ENCODE results near the gene CBX5.

DNA sequence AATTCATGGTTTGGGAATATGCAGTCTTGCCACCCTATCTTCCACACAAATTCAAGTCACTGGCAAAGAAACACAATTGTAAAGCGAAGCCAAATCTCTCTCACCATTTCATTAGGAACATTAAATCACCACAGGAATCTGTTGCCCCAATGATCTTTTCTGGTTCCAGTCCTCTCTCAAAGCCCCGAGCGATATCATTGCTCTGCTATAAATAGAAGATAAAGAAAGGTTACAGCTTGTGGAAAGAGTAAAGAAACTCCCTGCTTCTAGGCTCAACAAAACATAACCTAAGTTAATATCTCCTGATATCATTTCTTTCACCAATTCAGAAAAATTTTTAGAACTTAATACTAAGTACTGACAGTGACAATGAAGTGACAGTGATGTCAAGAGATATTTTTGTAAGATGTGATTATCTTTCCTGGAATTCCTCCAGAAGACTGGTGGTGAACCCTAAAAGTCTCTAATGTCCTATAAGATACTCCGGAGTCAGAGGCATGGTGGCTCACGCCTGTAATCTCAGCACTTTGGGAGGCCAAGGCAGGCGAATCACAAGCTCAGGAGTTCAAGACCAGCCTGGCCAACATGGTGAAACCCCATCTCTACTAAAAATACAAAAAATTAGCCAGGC is 33.8 kb downstream of the CBX5 start:
- no peak for TF ChIP-seq EZH2phosphoT487 (IDR thresholded peaks at IDR 0.05; ENCODE audit: borderline replicate concordance, low read depth, low read length)
- no peak for TF ChIP-seq CTCF (conservative IDR thresholded peaks at IDR 0.05; ENCODE audit: low read length)
